ENCODE measurements around the gene INKA2. TPM values are rescaled to one million over a fixed set of nuclear protein-coding genes. Genes with fewer than 3 reads are reported as not detected.

INKA2 gene
- total RNA-seq, 1 donor from 2014 or later: 5.4 TPM

DNA sequence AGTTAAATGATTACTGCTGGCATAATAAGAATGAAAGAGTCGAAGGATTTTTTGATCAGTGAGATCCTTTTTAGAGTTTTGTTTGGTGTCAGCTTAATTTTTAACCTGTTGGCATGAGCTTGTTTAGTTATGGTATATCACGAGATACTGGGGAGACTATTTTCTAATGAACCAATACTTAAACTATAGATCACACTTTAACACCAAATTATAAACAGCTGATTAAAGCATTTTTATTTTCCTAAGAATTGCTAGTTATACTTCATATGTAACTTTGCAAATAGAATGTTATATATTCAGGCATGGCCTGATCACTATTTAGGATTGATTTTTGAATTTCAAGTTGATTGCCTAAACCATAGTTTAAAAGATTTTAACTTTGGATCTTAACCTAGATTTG is 22.5 kb upstream of the INKA2 start:
- DNase-seq (ENCODE audit: low spot score): no peak
- H3K27me3 Mint-ChIP-seq (ENCODE audit: low read depth): no peaks in the 10 kb centered on the region
- H3K27ac Mint-ChIP-seq (ENCODE audit: unreplicated experiment): no peak overlapping the region
- H3K9me3 Mint-ChIP-seq (ENCODE audit: low read depth): no peaks in the 10 kb centered on the region
- peaks cover 21% of the 10 kb centered on the region for H3K36me3 Mint-ChIP-seq (ENCODE audit: low read depth)
- no peak overlapping the region for H3K4me3 Mint-ChIP-seq (ENCODE audit: unreplicated experiment)
- TF ChIP-seq, protein P1, sequence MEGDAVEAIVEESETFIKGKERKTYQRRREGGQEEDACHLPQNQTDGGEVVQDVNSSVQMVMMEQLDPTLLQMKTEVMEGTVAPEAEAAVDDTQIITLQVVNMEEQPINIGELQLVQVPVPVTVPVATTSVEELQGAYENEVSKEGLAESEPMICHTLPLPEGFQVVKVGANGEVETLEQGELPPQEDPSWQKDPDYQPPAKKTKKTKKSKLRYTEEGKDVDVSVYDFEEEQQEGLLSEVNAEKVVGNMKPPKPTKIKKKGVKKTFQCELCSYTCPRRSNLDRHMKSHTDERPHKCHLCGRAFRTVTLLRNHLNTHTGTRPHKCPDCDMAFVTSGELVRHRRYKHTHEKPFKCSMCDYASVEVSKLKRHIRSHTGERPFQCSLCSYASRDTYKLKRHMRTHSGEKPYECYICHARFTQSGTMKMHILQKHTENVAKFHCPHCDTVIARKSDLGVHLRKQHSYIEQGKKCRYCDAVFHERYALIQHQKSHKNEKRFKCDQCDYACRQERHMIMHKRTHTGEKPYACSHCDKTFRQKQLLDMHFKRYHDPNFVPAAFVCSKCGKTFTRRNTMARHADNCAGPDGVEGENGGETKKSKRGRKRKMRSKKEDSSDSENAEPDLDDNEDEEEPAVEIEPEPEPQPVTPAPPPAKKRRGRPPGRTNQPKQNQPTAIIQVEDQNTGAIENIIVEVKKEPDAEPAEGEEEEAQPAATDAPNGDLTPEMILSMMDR (IDR thresholded peaks at IDR 0.05): no peak
- H3K4me1 Mint-ChIP-seq (ENCODE audit: low read depth): peaks cover 9% of the 10 kb centered on the region

- H3K27ac Mint-ChIP-seq (ENCODE audit: unreplicated experiment): no peak overlapping the region
- no peaks in the 10 kb centered on the region for H3K9me3 Mint-ChIP-seq (ENCODE audit: low read depth)
- peaks cover 14% of the 10 kb centered on the region for H3K36me3 Mint-ChIP-seq (ENCODE audit: low read depth)
- H3K4me3 Mint-ChIP-seq (ENCODE audit: unreplicated experiment): no peak overlapping the region
- no peak for DNase-seq (ENCODE audit: low spot score)
- H3K27me3 Mint-ChIP-seq (ENCODE audit: low read depth): no peaks in the 10 kb centered on the region
- peaks cover 21% of the 10 kb centered on the region for H3K4me1 Mint-ChIP-seq (ENCODE audit: low read depth)
- TF ChIP-seq, protein P1 (IDR thresholded peaks at IDR 0.05): peak; percentile 62
Measured at GRCh38 chr1:111758373-111758772, 19.2 kb upstream of the INKA2 start.

DNA sequence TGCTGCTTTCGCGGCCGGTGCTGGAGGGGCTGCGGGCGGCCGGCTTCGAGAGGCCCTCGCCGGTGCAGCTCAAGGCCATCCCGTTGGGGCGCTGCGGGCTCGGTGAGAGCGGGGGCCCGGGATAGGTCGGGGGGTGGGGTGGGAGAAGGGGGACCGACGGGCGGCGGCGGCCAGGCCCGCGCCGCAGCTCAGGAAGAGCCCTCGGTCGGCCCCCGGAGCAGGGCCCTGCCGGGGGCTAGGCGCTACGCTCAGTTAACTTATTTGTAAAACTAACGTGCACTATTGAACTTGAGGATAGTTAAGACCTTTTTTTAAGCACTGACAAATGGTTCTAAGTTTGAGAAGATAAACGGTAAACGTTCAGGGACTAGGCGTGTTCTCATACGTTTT is 16.9 kb upstream of the INKA2 start:
- no peak for DNase-seq (ENCODE audit: low spot score)
- TF ChIP-seq, protein P1 (IDR thresholded peaks at IDR 0.05): no peak
- Mint-ChIP-seq H3K4me1 (ENCODE audit: low read depth) (peaks cover 21% of the 10 kb centered on the region), H3K36me3 (ENCODE audit: low read depth) (peaks cover 6% of the 10 kb centered on the region), H3K4me3 (ENCODE audit: unreplicated experiment) (peak overlapping the region; percentile 99), H3K9me3 (ENCODE audit: low read depth) (no peaks in the 10 kb centered on the region), H3K27me3 (ENCODE audit: low read depth) (no peaks in the 10 kb centered on the region), H3K27ac (ENCODE audit: unreplicated experiment) (peak overlapping the region; percentile 100)

- TF ChIP-seq, protein P1 (IDR thresholded peaks at IDR 0.05): peak; percentile 97
- peak within 1 kb of the TSS; percentile 100 for H3K27ac Mint-ChIP-seq (ENCODE audit: unreplicated experiment)
- no peaks in the 10 kb centered on the region for H3K27me3 Mint-ChIP-seq (ENCODE audit: low read depth)
Measured at GRCh38 chr1:111755331-111756123, 16.3 kb upstream of the INKA2 start, which contains the start of gene DDX20. DDX20 (plus strand) TSS chr1:111755901; CDS start chr1:111755925, 24 bp downstream.

DNA sequence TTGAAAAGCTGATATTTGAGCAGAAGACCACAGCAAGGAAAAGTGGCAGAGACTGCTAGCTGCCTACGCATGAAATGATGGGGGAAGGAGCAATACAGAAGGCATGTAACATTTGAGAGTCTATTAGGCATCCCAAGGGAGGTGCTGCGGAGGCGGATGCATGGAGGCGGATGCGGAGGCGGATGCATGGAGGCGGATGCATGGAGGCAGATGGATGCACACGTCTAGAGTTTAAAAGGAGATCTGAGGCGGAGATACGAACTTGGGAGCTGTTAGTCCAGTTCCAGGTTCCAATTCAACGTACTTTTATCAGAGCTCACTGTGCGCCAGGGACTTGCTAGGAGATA is 15.8 kb upstream of the INKA2 start:
- no peaks in the 10 kb centered on the region for H3K9me3 Mint-ChIP-seq (ENCODE audit: low read depth)
- no peaks in the 10 kb centered on the region for H3K27me3 Mint-ChIP-seq (ENCODE audit: low read depth)
- TF ChIP-seq, protein P1 (IDR thresholded peaks at IDR 0.05): no peak
- no peak for DNase-seq (ENCODE audit: low spot score)
- peak overlapping the region; percentile 100 for H3K27ac Mint-ChIP-seq (ENCODE audit: unreplicated experiment)
- H3K4me1 Mint-ChIP-seq (ENCODE audit: low read depth): peaks cover 21% of the 10 kb centered on the region
- H3K36me3 Mint-ChIP-seq (ENCODE audit: low read depth): peaks cover 2% of the 10 kb centered on the region
- peak overlapping the region; percentile 99 for H3K4me3 Mint-ChIP-seq (ENCODE audit: unreplicated experiment)

More at GRCh38 chr1:111755331-111756123, 16.3 kb upstream of the INKA2 start, which contains the start of gene DDX20:
- H3K36me3 Mint-ChIP-seq (ENCODE audit: low read depth): peaks cover 2% of the 10 kb centered on the region
- no peaks in the 10 kb centered on the region for H3K9me3 Mint-ChIP-seq (ENCODE audit: low read depth)
- peak within 1 kb of the TSS; percentile 99 for H3K4me3 Mint-ChIP-seq (ENCODE audit: unreplicated experiment)
- peaks cover 21% of the 10 kb centered on the region for H3K4me1 Mint-ChIP-seq (ENCODE audit: low read depth)
- DNase-seq (ENCODE audit: low spot score): no peak
